ENCODE data around the gene RBM27. TPM values are rescaled to one million over a fixed set of nuclear protein-coding genes. Genes with fewer than 3 reads are reported as not detected.

The RBM27 gene
- total and polyA plus RNA-seq, 2 donors, result 9.0 to 52.3 TPM

Small RNA genes lying within 50 kb of the gene (small RNA-seq; reads per million reads assigned to genes)
- not detected for gene RNU7-180P

Other genes starting within 250 kb of the RBM27 start
- gene PLAC8L1, start 98.0 kb upstream of the RBM27 start, total RNA-seq, result not detected
- gene PLAC8L1, start 98.0 kb upstream of the RBM27 start, polyA plus RNA-seq, result 0.27 TPM
- 148 TPM for gene LARS1, start 21.0 kb upstream of the RBM27 start, total RNA-seq
- gene LARS1, start 21.0 kb upstream of the RBM27 start, polyA plus RNA-seq, result 37.7 TPM
- gene POU4F3, start 135.2 kb downstream of the RBM27 start, total RNA-seq, result 0.11 TPM
- gene POU4F3, start 135.2 kb downstream of the RBM27 start, polyA plus RNA-seq, result 0.03 TPM
- 145 TPM for gene TCERG1, start 243.7 kb downstream of the RBM27 start, total RNA-seq
- gene TCERG1, start 243.7 kb downstream of the RBM27 start, polyA plus RNA-seq, result 25.3 TPM

All from urinary bladder (tissue), 2 donors.